Glutamatergic neuron (in vitro differentiated cells): ENCODE data around the gene MTFR2. TPM values are rescaled to one million over a fixed set of nuclear protein-coding genes. Genes with fewer than 3 reads are reported as not detected.

Experiments
- DNase-seq: peaks from one replicate; pipeline ENCODE4 v3.0.0; 2022
- H3K27ac Mint-ChIP-seq: one replicate; pipeline ENCODE4 v1.8.0; 2020; ENCODE audit warnings: mild to moderate bottlenecking, mixed read lengths, inconsistent platforms; ENCODE audit not compliant: unreplicated experiment
- H3K27me3 Mint-ChIP-seq: one replicate; pipeline ENCODE4 v1.8.0; 2020; ENCODE audit warnings: mild to moderate bottlenecking, moderate library complexity, mixed read lengths, inconsistent platforms; ENCODE audit not compliant: unreplicated experiment
- H3K36me3 Mint-ChIP-seq: one replicate; pipeline ENCODE4 v1.8.0; 2020; ENCODE audit warnings: mild to moderate bottlenecking, mixed read lengths, inconsistent platforms; ENCODE audit not compliant: unreplicated experiment
- H3K4me1 Mint-ChIP-seq: one replicate; pipeline ENCODE4 v1.8.0; 2020; ENCODE audit warnings: mild to moderate bottlenecking, low read depth, mixed read lengths, inconsistent platforms; ENCODE audit not compliant: unreplicated experiment
- H3K4me3 Mint-ChIP-seq: one replicate; pipeline ENCODE4 v1.8.0; 2020; ENCODE audit warnings: mild to moderate bottlenecking, mixed read lengths, inconsistent platforms; ENCODE audit not compliant: unreplicated experiment
- H3K9me3 Mint-ChIP-seq: one replicate; pipeline ENCODE4 v1.8.0; 2020; ENCODE audit warnings: mild to moderate bottlenecking, moderate library complexity, mixed read lengths, inconsistent platforms; ENCODE audit not compliant: unreplicated experiment
- CTCF ChIP-seq: fragments of 200-600 bp; sonication (generic); IDR thresholded peaks from one replicate; pipeline ENCODE4 v1.5.0; 2021; ENCODE audit not compliant: partially characterized antibody, unreplicated experiment
- total RNA-seq: library from RNA; stranded (reverse); fragmentation: NEBNext Ultra II Directional; extraction: Animal tissue kit (Norgen Biotek cat#: 25700); gene quantifications from one replicate; pipeline ENCODE4 v1.2.1, GENCODE V29; 2021; ENCODE audit not compliant: unreplicated experiment

The MTFR2 gene
- total RNA-seq, 1 donor from 2014 or later = 1.9 TPM

GRCh38 chr6:136208783-136209182 lies 41.3 kb downstream of the MTFR2 start:
- Mint-ChIP-seq H3K9me3 (no peaks in the 10 kb centered on the region), H3K27ac (no peak overlapping the region), H3K27me3 (peaks cover 2% of the 10 kb centered on the region), H3K4me3 (no peak overlapping the region), H3K36me3 (no peaks in the 10 kb centered on the region), H3K4me1 (no peaks in the 10 kb centered on the region)
- no peak for DNase-seq
- no peak for TF ChIP-seq CTCF

- no peak for TF ChIP-seq CTCF
- no peaks in the 10 kb centered on the region for H3K27me3 Mint-ChIP-seq
- no peak for DNase-seq
- H3K4me3 Mint-ChIP-seq = no peak overlapping the region
- no peak overlapping the region for H3K27ac Mint-ChIP-seq
- H3K4me1 Mint-ChIP-seq = no peaks in the 10 kb centered on the region
- H3K36me3 Mint-ChIP-seq = no peaks in the 10 kb centered on the region
- H3K9me3 Mint-ChIP-seq = no peaks in the 10 kb centered on the region
Measured at GRCh38 chr6:136201732-136202131, 48.4 kb downstream of the MTFR2 start.

- Mint-ChIP-seq H3K27me3 (no peaks in the 10 kb centered on the region), H3K27ac (no peak overlapping the region), H3K36me3 (no peaks in the 10 kb centered on the region), H3K4me3 (no peak overlapping the region), H3K4me1 (no peaks in the 10 kb centered on the region), H3K9me3 (no peaks in the 10 kb centered on the region)
- DNase-seq = no peak
- TF ChIP-seq CTCF = no peak
Measured at GRCh38 chr6:136192902-136193301, 57.2 kb downstream of the MTFR2 start.

GRCh38 chr6:136191606-136192312 lies 58.4 kb downstream of the MTFR2 start:
- no peak for TF ChIP-seq CTCF
- H3K4me1 Mint-ChIP-seq = no peaks in the 10 kb centered on the region
- H3K27me3 Mint-ChIP-seq = no peaks in the 10 kb centered on the region
- H3K36me3 Mint-ChIP-seq = no peaks in the 10 kb centered on the region
- no peak overlapping the region for H3K27ac Mint-ChIP-seq
- H3K9me3 Mint-ChIP-seq = no peaks in the 10 kb centered on the region
- no peak overlapping the region for H3K4me3 Mint-ChIP-seq
- no peak for DNase-seq

GRCh38 chr6:136189104-136189503 lies 61.0 kb downstream of the MTFR2 start:
- H3K36me3 Mint-ChIP-seq = no peaks in the 10 kb centered on the region
- DNase-seq = no peak
- H3K27me3 Mint-ChIP-seq = no peaks in the 10 kb centered on the region

More at GRCh38 chr6:136189104-136189503, 61.0 kb downstream of the MTFR2 start:
- H3K27ac Mint-ChIP-seq = no peak overlapping the region
- no peak overlapping the region for H3K4me3 Mint-ChIP-seq
- H3K9me3 Mint-ChIP-seq = no peaks in the 10 kb centered on the region
- no peaks in the 10 kb centered on the region for H3K4me1 Mint-ChIP-seq
- no peak for TF ChIP-seq CTCF
